Ectodermal cell (in vitro differentiated cells): Measurements from ENCODE around the gene TIGD6.

ENCODE experiments used
- H3K27ac ChIP-seq: 2 replicates; pipeline ENCODE4 v1.7.0; 2013; ENCODE audit warnings: mild to moderate bottlenecking, low read depth, low read length; ENCODE audit not compliant: insufficient read depth, poor library complexity, severe bottlenecking
- H3K27me3 ChIP-seq: 2 replicates; pipeline ENCODE4 v1.7.0; 2013; ENCODE audit warnings: mild to moderate bottlenecking, low read length; ENCODE audit not compliant: insufficient read depth, control insufficient read depth, poor library complexity, severe bottlenecking
- H3K36me3 ChIP-seq: one replicate; pipeline ENCODE4 v1.7.0; 2013; ENCODE audit warnings: low read length; ENCODE audit not compliant: control insufficient read depth, insufficient read depth
- H3K4me1 ChIP-seq: one replicate; pipeline ENCODE4 v1.7.0; 2013; ENCODE audit warnings: low read length; ENCODE audit not compliant: control insufficient read depth, insufficient read depth
- H3K4me3 ChIP-seq: 2 replicates; pipeline ENCODE4 v1.7.0; 2013; ENCODE audit warnings: low read depth, low read length, control low read depth; ENCODE audit not compliant: insufficient read depth
- H3K9me3 ChIP-seq: 2 replicates; pipeline ENCODE4 v1.7.0; 2013; ENCODE audit warnings: mild to moderate bottlenecking, low read length, moderate library complexity; ENCODE audit not compliant: control insufficient read depth
- WGBS, 2 experiments: methylation state at CpG; one replicate each; pipeline ENCODE4 v1.1.7; 2013; ENCODE audit warnings: missing lambda C conversion rate in 2 of 2; 5-methylcytosine and 5-hydroxymethylcytosine counted together

Gene TIGD6

GRCh38 chr5:150000990-150001659, 671 bp upstream of the TIGD6 start:
- 1 to 2% methylated on average over 44 of the region's 44 CpGs for WGBS, 2 experiments
- peaks cover 8% of the 10 kb centered on the region for H3K4me1 ChIP-seq
- H3K4me3 ChIP-seq = peak overlapping the region; percentile 98
- no peaks in the 10 kb centered on the region for H3K27me3 ChIP-seq
- peak overlapping the region; percentile 67 for H3K27ac ChIP-seq
- H3K36me3 ChIP-seq = peaks cover 9% of the 10 kb centered on the region
- no peaks in the 10 kb centered on the region for H3K9me3 ChIP-seq

GRCh38 chr5:149999866-150000255, 593 bp downstream of the TIGD6 start:
- WGBS, 2 experiments = 36 to 39% methylated on average over 7 of the region's 7 CpGs
- Histone ChIP-seq H3K4me1 (peaks cover 8% of the 10 kb centered on the region), H3K9me3 (no peaks in the 10 kb centered on the region), H3K27me3 (no peaks in the 10 kb centered on the region), H3K27ac (peak overlapping the region; percentile 69), H3K36me3 (peaks cover 5% of the 10 kb centered on the region), H3K4me3 (peak overlapping the region; percentile 98)

- peaks cover under 1% of the 10 kb centered on the region for H3K36me3 ChIP-seq
- no peaks in the 10 kb centered on the region for H3K27me3 ChIP-seq
- peak overlapping the region; percentile 98 for H3K4me3 ChIP-seq
- WGBS, 2 experiments = 87 to 100% methylated on average over 3 of the region's 3 CpGs
- peaks cover 8% of the 10 kb centered on the region for H3K4me1 ChIP-seq
- no peak overlapping the region for H3K27ac ChIP-seq
- H3K9me3 ChIP-seq = no peaks in the 10 kb centered on the region
Observed at GRCh38 chr5:149999359-149999758, 1.1 kb downstream of the TIGD6 start.

GRCh38 chr5:149998281-149998680, 2.2 kb downstream of the TIGD6 start:
- H3K9me3 ChIP-seq = no peaks in the 10 kb centered on the region
- H3K27me3 ChIP-seq = no peaks in the 10 kb centered on the region
- 96 to 98% methylated on average over 3 of the region's 3 CpGs for WGBS, 2 experiments
- no peaks in the 10 kb centered on the region for H3K36me3 ChIP-seq
- H3K4me3 ChIP-seq = no peak overlapping the region
- H3K4me1 ChIP-seq = peaks cover 8% of the 10 kb centered on the region
- no peak overlapping the region for H3K27ac ChIP-seq

- 95 to 96% methylated on average over 6 of the region's 6 CpGs for WGBS, 2 experiments
- H3K27ac ChIP-seq = no peak overlapping the region
Observed at GRCh38 chr5:149996205-149996890, 4.1 kb downstream of the TIGD6 start.

GRCh38 chr5:149995385-149996204, 4.9 kb downstream of the TIGD6 start:
- Histone ChIP-seq H3K36me3 (no peaks in the 10 kb centered on the region), H3K27me3 (no peaks in the 10 kb centered on the region), H3K9me3 (no peaks in the 10 kb centered on the region), H3K27ac (no peak overlapping the region), H3K4me3 (no peak overlapping the region), H3K4me1 (no peaks in the 10 kb centered on the region)
- WGBS, 2 experiments = 93 to 96% methylated on average over 14 of the region's 14 CpGs

More at GRCh38 chr5:149996205-149996890, 4.1 kb downstream of the TIGD6 start:
- Histone ChIP-seq H3K4me1 (no peaks in the 10 kb centered on the region), H3K9me3 (no peaks in the 10 kb centered on the region), H3K4me3 (no peak overlapping the region), H3K36me3 (no peaks in the 10 kb centered on the region), H3K27me3 (no peaks in the 10 kb centered on the region)

- no peaks in the 10 kb centered on the region for H3K27me3 ChIP-seq
- H3K9me3 ChIP-seq = no peaks in the 10 kb centered on the region
- no peaks in the 10 kb centered on the region for H3K4me1 ChIP-seq
- H3K27ac ChIP-seq = no peak overlapping the region
- H3K36me3 ChIP-seq = no peaks in the 10 kb centered on the region
- WGBS, 2 experiments = 90 to 91% methylated on average over 3 of the region's 3 CpGs
- H3K4me3 ChIP-seq = no peak overlapping the region
Observed at GRCh38 chr5:149993471-149993870, 7.0 kb downstream of the TIGD6 start.

GRCh38 chr5:149990518-149991376, 9.7 kb downstream of the TIGD6 start:
- Histone ChIP-seq H3K27me3 (no peaks in the 10 kb centered on the region), H3K36me3 (no peaks in the 10 kb centered on the region), H3K4me1 (no peaks in the 10 kb centered on the region), H3K9me3 (no peaks in the 10 kb centered on the region), H3K27ac (no peak overlapping the region), H3K4me3 (no peak overlapping the region)
- WGBS, 2 experiments = 68 to 70% methylated on average over 4 of the region's 4 CpGs

GRCh38 chr5:149988126-149988525, 12.3 kb downstream of the TIGD6 start:
- H3K4me1 ChIP-seq = no peaks in the 10 kb centered on the region
- H3K36me3 ChIP-seq = no peaks in the 10 kb centered on the region
- no peak overlapping the region for H3K4me3 ChIP-seq
- no peaks in the 10 kb centered on the region for H3K9me3 ChIP-seq
- no peaks in the 10 kb centered on the region for H3K27me3 ChIP-seq
- no peak overlapping the region for H3K27ac ChIP-seq
- WGBS, 2 experiments = 94 to 95% methylated on average over 5 of the region's 5 CpGs
